Lung (tissue), 12 donors: ENCODE data around the gene EHMT1. TPM values are rescaled to one million over a fixed set of nuclear protein-coding genes. Genes with fewer than 3 reads are reported as not detected.
"Not testable (repeated sequence)": the region's sequence is repeated elsewhere in the genome, so short reads cannot be mapped to it uniquely, and the experiment has no call there.

Experiments used
- ATAC-seq: fragments of 200-7000 bp; cut with Tn5 transposase; one replicate; pipeline ENCODE4 v1.9.1; 2020; ENCODE audit warnings: moderate number of reproducible peaks; ENCODE audit not compliant: insufficient read depth, low FRiP score
- DNase-seq, 3 donors: peaks; one replicate each; pipeline ENCODE4 v3.0.0-alpha.2; 2013 to 2017
- H3K27ac ChIP-seq, 2 donors: one replicate each; pipeline ENCODE4 v1.5.1; 2013; ENCODE audit warnings: mild to moderate bottlenecking in 2 of 2, moderate library complexity in 2 of 2, control low read depth in 1 of 2, inconsistent platforms in 1 of 2, low read depth in 1 of 2, low read length in 1 of 2
- H3K27me3 ChIP-seq, 3 donors: one replicate each; pipeline ENCODE4 v1.5.1; 2013; ENCODE audit warnings: low read length in 2 of 3; ENCODE audit not compliant: control insufficient read depth in 3 of 3, insufficient read depth in 3 of 3
- H3K36me3 ChIP-seq, 4 donors: one replicate each; pipeline ENCODE4 v1.5.1; 2013; ENCODE audit warnings: low read length in 4 of 4, mild to moderate bottlenecking in 1 of 4, moderate library complexity in 1 of 4; ENCODE audit not compliant: control insufficient read depth in 4 of 4, insufficient read depth in 4 of 4
- H3K4me1 ChIP-seq, 5 donors: one replicate each; pipeline ENCODE4 v1.5.1; 2013; ENCODE audit warnings: low read length in 5 of 5, mild to moderate bottlenecking in 2 of 5, moderate library complexity in 1 of 5; ENCODE audit not compliant: control insufficient read depth in 5 of 5, insufficient read depth in 5 of 5
- H3K4me3 ChIP-seq: one replicate; pipeline ENCODE4 v1.5.1; 2013; ENCODE audit warnings: mild to moderate bottlenecking, control low read depth, moderate library complexity
- H3K9ac ChIP-seq, 2 donors: one replicate each; pipeline ENCODE4 v1.5.1; 2013; ENCODE audit warnings: low read length in 2 of 2, control low read depth in 1 of 2; ENCODE audit not compliant: insufficient read depth in 1 of 2
- H3K9me3 ChIP-seq, 4 donors: one replicate each; pipeline ENCODE4 v1.5.1; 2013; ENCODE audit warnings: low read length in 3 of 4, mild to moderate bottlenecking in 1 of 4, moderate library complexity in 1 of 4; ENCODE audit not compliant: control insufficient read depth in 4 of 4, insufficient read depth in 3 of 4
- WGBS, 2 donors: extraction: QIAGEN DNeasy Blood & Tissue Kit; methylation state at CpG; one replicate each; pipeline ENCODE4 v1.1.7; 2013; 5-methylcytosine and 5-hydroxymethylcytosine counted together
- polyA plus RNA-seq, 2 donors: library from polyadenylated mRNA; stranded (reverse); fragments of 200-250 nt; gene quantifications; one replicate each; pipeline ENCODE4 v1.2.1, GENCODE V29; 2013
- total RNA-seq, 2 donors: library from RNA; depleted of rRNA in 1 of 2; stranded (reverse); fragments of >200 nt in 1 of 2; gene quantifications; one replicate each; pipeline ENCODE4 v1.2.1, GENCODE V29; 2014 to 2021
- TF ChIP-seq, protein P1 (sequence below): IDR thresholded peaks from 2 replicates; pipeline ENCODE4 v1.5.1; 2012; ENCODE audit warnings: mild to moderate bottlenecking; ENCODE audit errors: control extremely low read depth, extremely low read depth
- donor health status: control.
- donor health status: control.
- donor health status: Bipolar disorder and iron deficiency.
- donor health status: healthy.
- donor health status: DM: yes; HTN: yes; CAD: no.

EHMT1 gene
- total and polyA plus RNA-seq, 4 donors: 32.2 to 91.5 (median 58.1) TPM

DNA sequence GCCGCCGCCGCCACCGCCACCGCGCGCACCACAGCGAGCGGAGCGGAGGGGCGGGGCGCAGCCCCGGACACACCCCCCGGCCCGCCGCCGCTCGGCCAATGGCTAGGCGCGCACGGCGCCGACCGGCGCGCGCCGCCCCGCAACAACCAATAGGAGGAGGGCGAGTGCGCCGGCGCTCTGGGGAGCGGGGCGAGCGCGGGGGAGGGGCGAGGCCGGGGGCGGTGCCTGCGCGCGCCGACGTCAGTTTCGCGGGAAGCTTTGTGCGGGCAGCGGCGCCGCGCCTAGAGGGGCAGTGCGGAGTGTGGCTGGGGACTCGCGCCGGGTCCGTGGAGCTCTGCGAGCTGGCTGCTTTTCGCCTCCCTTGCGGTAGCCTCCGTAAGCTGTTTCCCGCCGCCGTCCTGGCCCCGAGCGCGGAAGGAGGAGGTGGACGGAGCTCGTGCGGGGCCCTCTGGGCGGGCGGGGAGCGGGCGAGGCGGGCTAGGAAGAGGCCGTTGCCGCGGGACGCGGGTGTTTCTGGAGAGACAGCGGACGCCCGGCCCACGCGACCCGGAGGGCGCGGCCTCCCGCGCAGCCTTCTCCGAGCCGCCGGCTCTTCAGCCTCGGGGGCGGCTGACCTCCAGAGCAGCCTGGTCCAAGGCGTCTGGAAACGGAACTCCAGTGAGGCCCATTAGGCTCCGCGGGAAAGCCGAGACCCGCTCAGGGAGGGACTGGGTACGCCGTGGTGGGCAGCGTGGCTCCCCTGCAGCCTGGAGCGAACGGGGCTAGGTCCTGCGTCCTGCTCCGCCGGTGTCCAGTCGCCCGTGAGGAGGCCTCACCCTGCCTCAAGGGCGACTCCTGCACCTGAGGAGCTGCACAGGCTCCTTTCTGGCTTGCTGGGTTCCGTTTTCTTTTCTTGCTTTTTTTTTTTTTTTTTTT, 28.1 kb upstream of the EHMT1 start, which contains the start of gene ZMYND19:
ZMYND19 (minus strand) TSS at position 44 of the 915 bp plus-strand sequence. CDS start 249 bp downstream, outside the sequence.
- peak within 1 kb of the TSS; percentile 43 to 61 for H3K27ac ChIP-seq
- TF ChIP-seq, protein P1, sequence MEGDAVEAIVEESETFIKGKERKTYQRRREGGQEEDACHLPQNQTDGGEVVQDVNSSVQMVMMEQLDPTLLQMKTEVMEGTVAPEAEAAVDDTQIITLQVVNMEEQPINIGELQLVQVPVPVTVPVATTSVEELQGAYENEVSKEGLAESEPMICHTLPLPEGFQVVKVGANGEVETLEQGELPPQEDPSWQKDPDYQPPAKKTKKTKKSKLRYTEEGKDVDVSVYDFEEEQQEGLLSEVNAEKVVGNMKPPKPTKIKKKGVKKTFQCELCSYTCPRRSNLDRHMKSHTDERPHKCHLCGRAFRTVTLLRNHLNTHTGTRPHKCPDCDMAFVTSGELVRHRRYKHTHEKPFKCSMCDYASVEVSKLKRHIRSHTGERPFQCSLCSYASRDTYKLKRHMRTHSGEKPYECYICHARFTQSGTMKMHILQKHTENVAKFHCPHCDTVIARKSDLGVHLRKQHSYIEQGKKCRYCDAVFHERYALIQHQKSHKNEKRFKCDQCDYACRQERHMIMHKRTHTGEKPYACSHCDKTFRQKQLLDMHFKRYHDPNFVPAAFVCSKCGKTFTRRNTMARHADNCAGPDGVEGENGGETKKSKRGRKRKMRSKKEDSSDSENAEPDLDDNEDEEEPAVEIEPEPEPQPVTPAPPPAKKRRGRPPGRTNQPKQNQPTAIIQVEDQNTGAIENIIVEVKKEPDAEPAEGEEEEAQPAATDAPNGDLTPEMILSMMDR: no peak
- peaks cover 0 to 18% (median 12%) of the 10 kb centered on the region in 4 donors for H3K36me3 ChIP-seq
- ATAC-seq (peak; percentile 99), DNase-seq (peak; percentile 92 to 95 (median 92))
- no peaks in the 10 kb centered on the region for H3K27me3 ChIP-seq
- 0 to 1% methylated on average over 55 to 113 of the region's 113 CpGs for WGBS, 2 donors
- H3K9ac ChIP-seq: peak within 1 kb of the TSS; percentile 46 to 65
- H3K4me1 ChIP-seq: peaks cover 0 to 19% (median 3%) of the 10 kb centered on the region in 5 donors
- H3K4me3 ChIP-seq: peak within 1 kb of the TSS; percentile 69
- no peaks in the 10 kb centered on the region for H3K9me3 ChIP-seq

DNA sequence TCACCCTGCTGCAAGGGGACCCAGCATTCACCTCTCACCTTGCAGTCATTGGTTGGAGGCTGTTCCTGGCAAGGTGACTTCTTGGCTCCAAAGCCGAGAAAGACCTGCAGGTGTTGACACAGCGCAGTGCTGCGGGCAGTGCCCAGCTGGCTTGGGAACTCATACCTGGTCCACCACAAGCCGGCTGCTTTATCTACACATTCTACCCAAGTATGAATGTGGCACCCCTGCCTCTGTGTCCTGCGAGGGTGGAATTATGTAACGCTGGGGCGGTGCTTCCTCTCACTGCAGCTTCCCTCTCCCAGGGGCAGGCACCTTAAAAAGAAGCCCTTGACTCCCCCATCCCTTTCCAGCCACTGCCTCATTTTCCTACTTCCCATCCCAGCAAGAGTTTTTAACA, 26.0 kb upstream of the EHMT1 start:
- no peak for ATAC-seq

DNA sequence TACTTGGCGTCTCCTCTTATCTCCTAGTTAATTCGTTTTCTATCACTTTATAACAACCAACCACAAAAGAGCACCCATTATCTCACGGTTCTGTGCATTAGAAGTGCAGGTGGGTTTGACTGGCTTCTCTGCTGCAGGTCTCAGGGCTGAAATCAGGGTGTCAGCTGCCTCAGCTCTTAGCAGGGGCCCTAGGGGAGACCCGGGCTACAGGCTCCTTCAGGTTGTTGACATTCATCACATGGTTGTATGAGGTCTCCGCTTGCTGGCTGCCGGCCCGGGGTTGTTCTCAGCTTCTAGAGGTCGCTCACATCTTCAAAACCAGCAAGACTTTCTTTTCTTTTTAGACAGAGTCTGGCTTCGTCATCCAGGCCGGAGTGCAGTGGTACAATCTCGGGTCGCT, 25.6 kb upstream of the EHMT1 start:
- H3K9ac ChIP-seq: no peak overlapping the region
- no peak for ATAC-seq
- peaks cover 0 to 4% (median 1%) of the 10 kb centered on the region in 4 donors for H3K36me3 ChIP-seq
- no peak overlapping the region for H3K27ac ChIP-seq
- DNase-seq: peak; percentile 71 to 86 (median 75)
- peaks cover 0 to 19% (median 3%) of the 10 kb centered on the region in 5 donors for H3K4me1 ChIP-seq
- H3K4me3 ChIP-seq: no peak overlapping the region
- TF ChIP-seq, protein P1: no peak
- WGBS, 2 donors: 64 to 78% methylated on average over 12 of the region's 12 CpGs
- no peaks in the 10 kb centered on the region for H3K27me3 ChIP-seq
- no peaks in the 10 kb centered on the region for H3K9me3 ChIP-seq

More for the DNA sequence above, 26.0 kb upstream of the EHMT1 start:
- DNase-seq: peak in 1 of 3 donors; percentile 43
- peaks cover 0 to 6% (median 2%) of the 10 kb centered on the region in 4 donors for H3K36me3 ChIP-seq
- WGBS, 2 donors: 44 to 53% methylated on average over 7 of the region's 7 CpGs
- H3K27me3 ChIP-seq: no peaks in the 10 kb centered on the region
- peak overlapping the region in 1 of 2 donors; percentile 29 for H3K27ac ChIP-seq
- no peak overlapping the region for H3K4me3 ChIP-seq
- no peaks in the 10 kb centered on the region for H3K9me3 ChIP-seq
- peaks cover 0 to 19% (median 3%) of the 10 kb centered on the region in 5 donors for H3K4me1 ChIP-seq
- peak overlapping the region in 1 of 2 donors; percentile 23 for H3K9ac ChIP-seq
- TF ChIP-seq, protein P1: no peak

DNA sequence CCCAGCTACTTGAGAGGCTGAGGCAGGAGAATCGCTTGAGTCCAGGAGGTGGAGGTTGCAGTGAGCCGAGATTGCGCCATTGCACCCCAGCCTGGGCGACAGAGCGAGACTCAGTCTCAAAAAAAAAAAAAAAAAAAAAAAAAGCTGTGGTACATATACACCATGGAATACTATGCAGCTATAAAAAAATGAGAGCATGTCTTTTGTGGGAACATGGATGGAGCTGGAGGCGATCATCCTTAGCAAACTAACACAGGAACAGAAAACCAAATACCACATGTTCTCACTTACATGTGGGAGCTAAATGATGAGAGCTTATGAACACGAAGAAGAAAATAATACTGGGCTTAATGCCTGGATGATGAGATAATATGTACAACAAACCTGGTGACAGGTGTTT, 22.2 kb upstream of the EHMT1 start:
- not testable (repeated sequence) for H3K4me3 ChIP-seq, DNase-seq, H3K27me3 ChIP-seq, H3K9me3 ChIP-seq, H3K36me3 ChIP-seq, H3K4me1 ChIP-seq, H3K9ac ChIP-seq, H3K27ac ChIP-seq, ATAC-seq
- WGBS, 2 donors: 89 to 97% methylated on average over 7 of the region's 7 CpGs
